Embryonic facial prominence (tissue), 1 donor: ENCODE results near the gene ZFP36L1.
A peak's percentile ranks its signal among the peaks of the same experiment; 100 is the strongest.

Experiments used
- DNase-seq: peaks from one replicate; pipeline ENCODE4 v3.0.0-alpha.2; 2016; ENCODE audit errors: extremely low spot score

The ZFP36L1 gene

GRCh38 chr14:68816183-68816942 lies 23.5 kb upstream of the ZFP36L1 start:
- peak; percentile 87 for DNase-seq

GRCh38 chr14:68815298-68816182 lies 22.7 kb upstream of the ZFP36L1 start:
- no peak for DNase-seq

- DNase-seq = peak; percentile 79
Observed at GRCh38 chr14:68814539-68815297, 21.9 kb upstream of the ZFP36L1 start.

GRCh38 chr14:68814238-68814538 lies 21.3 kb upstream of the ZFP36L1 start:
- DNase-seq = no peak

DNA sequence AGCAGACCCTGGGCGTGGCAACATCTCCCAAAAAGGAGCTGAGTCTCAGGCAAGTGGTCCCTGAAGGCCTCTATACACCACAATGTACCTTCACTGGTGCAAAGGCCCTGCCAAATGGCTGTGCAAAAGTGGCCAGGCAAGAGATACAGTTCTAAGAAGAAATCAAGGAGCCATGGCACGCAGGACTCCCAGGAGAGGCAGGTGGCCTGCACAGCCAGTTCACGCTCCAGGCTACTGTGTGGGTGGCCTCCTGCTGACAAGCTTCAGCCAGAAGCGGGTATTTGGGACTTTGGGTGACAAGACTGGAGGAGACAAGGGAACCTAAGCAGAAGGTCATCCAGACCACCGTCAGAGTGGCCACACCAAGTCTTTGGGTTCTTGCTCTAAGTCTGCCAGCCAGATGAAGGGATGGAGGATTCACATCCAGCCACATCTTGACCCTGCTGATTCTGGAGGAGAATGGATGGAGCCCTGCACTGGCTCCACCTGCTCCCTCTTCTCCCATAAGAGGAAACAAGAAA lies 20.5 kb upstream of the ZFP36L1 start:
- DNase-seq = no peak

GRCh38 chr14:68811171-68811570 lies 18.3 kb upstream of the ZFP36L1 start:
- no peak for DNase-seq

DNA sequence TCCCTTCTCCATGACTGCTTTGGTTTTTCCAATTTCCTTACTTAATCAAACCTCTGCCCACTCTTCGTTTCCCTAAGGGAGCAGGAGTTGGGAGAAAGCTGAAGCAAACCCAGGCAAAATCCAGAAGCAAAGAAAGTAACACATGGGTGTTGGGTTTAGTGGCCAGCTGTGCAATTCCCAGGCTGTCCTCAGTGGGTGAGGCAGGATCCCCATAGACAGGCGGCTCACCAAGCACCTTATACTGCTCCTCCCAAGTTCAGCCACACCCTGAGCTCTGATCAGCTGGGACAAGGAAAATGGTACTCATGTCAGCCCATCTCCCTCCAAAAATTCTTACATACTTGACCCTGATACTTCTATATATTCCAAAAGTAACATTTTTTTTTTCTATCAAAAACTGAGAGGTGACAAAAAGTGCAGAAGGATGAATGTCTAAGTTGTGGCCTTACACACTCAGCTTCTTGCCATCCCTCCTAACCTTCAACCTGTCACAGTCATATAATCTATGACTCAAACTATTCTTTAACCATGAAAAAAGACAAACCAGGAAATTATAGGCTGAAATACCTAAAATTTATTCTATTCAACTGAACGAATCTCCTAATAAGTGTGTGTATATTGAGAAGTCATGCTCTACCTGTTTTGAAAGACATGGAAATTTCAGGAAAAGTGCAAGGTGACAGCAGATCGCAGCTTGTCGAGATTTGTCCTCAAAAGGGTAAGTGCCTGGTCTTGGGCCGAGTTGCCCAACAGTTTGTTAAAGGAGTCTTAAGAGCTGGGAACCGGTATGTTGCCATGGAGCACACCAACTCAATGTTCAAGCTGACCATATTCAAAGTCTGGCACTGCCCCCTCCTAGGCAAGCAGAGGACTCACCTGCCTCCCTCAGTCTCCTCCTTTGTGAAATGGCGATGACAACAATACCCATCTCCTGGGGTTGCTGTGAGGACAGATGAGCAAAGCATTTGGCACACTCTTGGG lies 17.6 kb upstream of the ZFP36L1 start:
- no peak for DNase-seq

DNA sequence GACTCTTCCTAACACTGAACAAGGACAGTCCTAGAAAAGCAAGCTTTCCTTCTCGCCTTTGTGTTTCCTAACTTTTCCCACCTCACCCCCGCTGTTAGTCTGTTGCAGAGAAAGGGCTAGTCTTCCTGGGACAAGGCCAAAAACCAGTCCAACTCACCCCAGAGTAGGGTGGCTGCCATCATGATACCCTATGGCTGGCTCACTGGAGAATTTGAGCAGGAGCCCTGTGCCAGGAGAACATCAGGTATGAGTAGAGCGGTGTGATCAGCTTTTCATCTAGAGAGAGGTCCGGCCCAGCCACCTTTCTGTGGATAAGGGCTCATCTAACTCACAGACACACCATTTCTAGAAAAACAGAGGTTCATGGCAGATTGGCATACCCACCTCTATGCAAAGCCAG lies 16.7 kb upstream of the ZFP36L1 start:
- no peak for DNase-seq

- DNase-seq = no peak
Observed at GRCh38 chr14:68808696-68809480, 16.0 kb upstream of the ZFP36L1 start.

- DNase-seq = no peak
Observed at GRCh38 chr14:68807987-68808386, 15.1 kb upstream of the ZFP36L1 start.

DNA sequence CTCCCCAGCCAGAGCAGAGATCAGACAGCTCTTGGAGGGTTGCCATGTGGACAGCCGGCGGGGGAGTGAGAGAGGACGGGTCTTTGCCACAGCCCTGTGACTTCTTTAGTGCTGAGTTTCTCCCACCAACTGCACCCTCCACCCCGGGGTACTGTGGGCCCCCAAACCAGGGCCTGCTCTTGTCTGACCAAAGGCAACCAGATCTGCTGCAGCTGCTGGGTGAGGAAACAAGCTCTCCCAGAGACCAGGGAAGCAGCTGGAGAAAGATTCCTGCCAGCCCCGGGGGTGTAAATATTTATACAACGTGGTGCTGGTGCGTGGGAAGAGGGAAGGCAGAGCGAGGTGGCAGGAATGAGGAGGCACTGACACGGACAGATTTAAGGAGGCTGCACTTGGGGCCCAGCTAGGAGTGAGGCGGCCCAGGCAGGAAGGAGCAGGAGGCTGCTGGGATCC lies 14.3 kb upstream of the ZFP36L1 start:
- no peak for DNase-seq

DNA sequence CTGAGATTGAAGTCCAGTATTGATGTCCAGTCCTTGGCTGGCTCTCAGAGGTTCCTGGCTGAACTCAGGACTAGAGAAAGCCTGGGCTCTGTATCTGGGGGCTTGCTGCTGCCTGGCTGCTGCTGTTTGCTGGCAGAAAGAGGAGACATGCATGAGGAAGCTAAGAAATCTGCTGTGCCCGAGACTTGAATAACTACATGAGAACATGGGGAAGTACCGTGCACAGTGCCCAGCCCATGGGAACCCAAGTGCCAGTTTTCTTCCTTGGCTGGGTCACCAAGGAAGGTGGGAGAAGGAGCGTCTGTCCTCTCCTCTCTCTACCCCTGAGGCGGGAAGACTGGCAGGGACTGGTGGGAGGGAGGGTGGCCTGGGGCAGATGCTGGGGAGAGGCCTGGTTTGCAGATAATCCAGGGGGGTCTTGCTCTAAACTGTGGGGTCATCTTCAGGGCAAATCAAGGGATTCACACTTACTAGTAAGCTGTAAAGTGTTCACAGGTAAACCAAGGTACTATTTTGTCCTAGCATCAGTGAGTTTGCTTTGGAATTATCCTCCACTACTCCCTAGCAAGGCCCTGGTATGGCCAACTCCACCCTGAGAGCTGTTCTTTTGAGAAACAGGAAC lies 13.8 kb upstream of the ZFP36L1 start:
- no peak for DNase-seq

DNA sequence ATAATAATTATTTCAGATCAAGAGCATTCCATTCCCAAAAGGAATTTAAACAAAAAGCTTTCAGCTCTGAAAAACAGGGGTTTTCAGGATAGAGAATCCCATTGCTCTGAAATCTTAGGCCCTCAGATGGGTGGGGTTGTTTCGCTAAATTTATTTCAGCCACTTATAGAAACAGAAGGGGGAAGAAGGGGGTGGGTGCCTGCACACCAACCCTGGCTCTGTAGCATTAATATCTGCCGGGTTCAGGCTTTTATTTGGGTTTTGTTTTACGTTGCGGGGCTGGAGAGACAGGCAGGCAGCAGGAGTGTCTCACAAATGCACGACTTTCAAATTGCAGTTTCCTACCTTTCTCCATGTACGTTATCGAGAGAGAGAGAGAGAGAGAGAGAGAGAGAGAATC lies 12.5 kb upstream of the ZFP36L1 start:
- DNase-seq = no peak

DNA sequence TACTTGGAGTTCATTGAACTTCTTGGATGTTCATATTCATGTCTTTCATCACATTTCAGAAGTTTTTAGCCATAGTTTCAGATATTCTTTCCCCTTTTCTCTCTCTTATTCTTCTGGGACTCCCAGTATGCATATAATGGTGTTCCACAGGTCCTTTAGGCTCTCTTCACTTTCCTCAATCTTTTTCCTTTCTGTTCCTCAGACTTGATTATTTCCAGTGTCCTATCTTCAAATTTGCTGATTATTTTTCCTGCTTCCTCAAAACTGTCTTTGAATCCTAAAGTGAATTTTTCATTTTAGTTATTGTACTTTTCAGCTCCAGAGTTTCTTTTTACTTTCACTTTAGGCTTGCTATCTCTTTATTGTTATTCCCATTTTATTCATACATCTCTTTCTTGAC lies 8.8 kb upstream of the ZFP36L1 start:
- DNase-seq = no peak

DNA sequence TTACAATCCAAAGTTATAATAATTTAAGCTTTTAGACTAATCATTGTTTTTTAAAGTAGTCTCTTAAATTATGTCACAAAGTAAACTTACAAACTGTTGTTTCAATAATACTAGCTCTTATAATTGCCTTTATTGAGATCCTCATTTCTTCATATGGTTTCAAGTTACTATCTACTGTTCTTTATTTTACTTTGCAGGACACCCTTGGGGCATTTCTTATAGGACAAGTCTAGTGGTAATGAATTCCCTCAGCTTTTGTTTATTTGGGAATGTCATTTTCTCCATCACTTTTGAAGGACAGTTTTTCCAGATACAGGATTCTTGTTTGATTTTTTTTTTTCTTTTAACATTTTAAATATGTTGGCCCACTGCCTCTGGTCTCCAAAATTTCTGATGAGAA lies 8.1 kb upstream of the ZFP36L1 start:
- no peak for DNase-seq

DNA sequence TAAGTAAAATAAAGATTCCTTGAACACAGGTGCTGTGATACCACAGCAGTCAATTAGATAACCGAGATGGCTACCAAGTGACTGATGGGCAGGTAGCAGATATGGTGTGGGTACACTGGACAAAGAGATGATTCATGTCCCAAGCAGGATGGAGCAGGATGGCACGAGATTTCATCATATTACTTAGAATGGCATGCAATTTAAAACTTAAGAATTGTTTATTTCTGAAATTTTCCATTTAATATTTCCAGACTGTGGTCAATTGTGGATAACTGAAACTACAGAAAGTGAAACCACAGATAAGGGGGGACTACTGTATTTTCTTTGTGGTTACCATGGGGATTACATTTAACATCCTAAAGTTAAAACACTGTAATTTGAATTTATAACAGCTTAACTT lies 7.5 kb upstream of the ZFP36L1 start:
- no peak for DNase-seq

DNA sequence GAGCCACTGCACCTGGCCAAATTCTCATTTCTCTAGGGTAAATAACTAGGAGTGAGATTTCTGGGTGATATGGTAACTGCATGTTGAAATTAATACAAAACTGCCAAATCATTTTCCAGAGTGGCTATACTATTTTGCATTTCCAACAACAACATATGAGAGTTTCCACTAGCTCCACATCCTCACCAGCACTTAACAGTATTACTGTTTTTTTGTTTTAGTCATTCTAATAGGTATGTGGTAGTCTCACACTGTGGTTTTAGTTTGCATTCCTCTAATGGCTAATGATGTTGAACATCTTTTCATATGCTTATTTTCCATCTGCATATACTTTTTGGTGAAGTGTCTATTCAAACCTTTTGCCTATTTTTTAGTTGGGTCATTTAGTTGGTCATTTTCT lies 5.8 kb upstream of the ZFP36L1 start:
- no peak for DNase-seq

GRCh38 chr14:68797121-68797670 lies 4.3 kb upstream of the ZFP36L1 start:
- DNase-seq = no peak

DNA sequence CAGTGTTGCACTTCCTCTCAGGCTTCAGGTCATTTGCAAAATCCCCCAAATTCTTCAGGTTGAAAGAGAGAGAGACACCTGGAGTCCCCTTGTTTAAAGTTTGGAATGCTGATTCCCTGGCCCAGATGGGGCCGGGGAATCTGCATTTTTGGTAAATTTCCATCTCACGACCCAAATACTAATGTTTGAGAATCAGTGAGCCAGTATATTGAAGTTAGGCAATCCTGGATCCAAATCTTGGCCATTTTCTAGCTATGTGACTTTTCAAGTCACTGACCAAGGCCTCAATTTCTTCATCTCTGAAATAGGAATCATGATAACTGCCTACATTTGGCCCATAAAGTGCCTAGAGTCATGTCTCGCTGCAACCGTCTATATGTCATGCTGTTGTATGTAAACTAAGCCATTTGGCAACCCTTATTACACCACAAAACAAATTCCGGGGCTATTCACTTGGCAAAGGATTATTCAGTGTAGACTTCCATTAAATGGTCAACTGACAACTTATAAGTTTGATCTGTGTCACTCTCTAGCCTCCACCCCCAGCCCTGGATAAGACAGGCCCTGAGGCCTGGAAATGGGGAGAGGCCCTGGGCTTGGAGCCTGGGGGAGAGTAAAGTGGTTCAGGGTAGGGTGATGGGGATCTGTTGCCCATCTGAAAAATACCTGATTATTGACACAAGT lies 3.7 kb upstream of the ZFP36L1 start:
- DNase-seq = no peak
